Measurements from ENCODE around the gene TOMM40L.
"Not testable (repeated sequence)": the region's sequence is repeated elsewhere in the genome, so short reads cannot be mapped to it uniquely, and the experiment has no call there.

The TOMM40L gene

GRCh38 chr1:161219078-161219892 lies 6.6 kb upstream of the TOMM40L start:
- Histone ChIP-seq H3K27ac (no peak overlapping the region), H3K9ac (no peak overlapping the region), H2AFZ (no peak overlapping the region), H3K79me2 (no peaks in the 10 kb centered on the region), H3K27me3 (ENCODE audit: control insufficient read depth, insufficient read depth, low read length) (no peaks in the 10 kb centered on the region), H3K9me3 (ENCODE audit: control insufficient read depth, low read length) (no peaks in the 10 kb centered on the region), H3K4me3 (ENCODE audit: low read depth, low read length) (no peak overlapping the region), H3K36me3 (ENCODE audit: control insufficient read depth, insufficient read depth, low read length) (no peaks in the 10 kb centered on the region), H3K4me2 (ENCODE audit: low read length) (no peak overlapping the region), H3K4me1 (peaks cover 4% of the 10 kb centered on the region)
- TF ChIP-seq CTCF (IDR thresholded peaks at IDR 0.05): no peak

- Histone ChIP-seq H3K9me3 (ENCODE audit: control insufficient read depth, low read length) (no peaks in the 10 kb centered on the region), H3K4me1 (peaks cover 4% of the 10 kb centered on the region), H3K4me2 (ENCODE audit: low read length) (no peak overlapping the region), H2AFZ (peak overlapping the region; percentile 28), H3K36me3 (ENCODE audit: control insufficient read depth, insufficient read depth, low read length) (no peaks in the 10 kb centered on the region), H3K4me3 (ENCODE audit: low read depth, low read length) (no peak overlapping the region), H3K27ac (no peak overlapping the region), H3K79me2 (no peaks in the 10 kb centered on the region), H3K9ac (no peak overlapping the region), H3K27me3 (ENCODE audit: control insufficient read depth, insufficient read depth, low read length) (no peaks in the 10 kb centered on the region)
- TF ChIP-seq CTCF (IDR thresholded peaks at IDR 0.05): no peak
Measured at GRCh38 chr1:161220002-161220401, 5.9 kb upstream of the TOMM40L start.

- H3K9me3 ChIP-seq (ENCODE audit: control insufficient read depth, low read length): no peaks in the 10 kb centered on the region
- no peaks in the 10 kb centered on the region for H3K36me3 ChIP-seq (ENCODE audit: control insufficient read depth, insufficient read depth, low read length)
- peaks cover 9% of the 10 kb centered on the region for H3K4me1 ChIP-seq
- H3K79me2 ChIP-seq: no peaks in the 10 kb centered on the region
- H3K4me3 ChIP-seq (ENCODE audit: low read depth, low read length): no peak overlapping the region
- no peaks in the 10 kb centered on the region for H3K27me3 ChIP-seq (ENCODE audit: control insufficient read depth, insufficient read depth, low read length)
- no peak overlapping the region for H2AFZ ChIP-seq
- no peak overlapping the region for H3K9ac ChIP-seq
- no peak overlapping the region for H3K27ac ChIP-seq
- no peak overlapping the region for H3K4me2 ChIP-seq (ENCODE audit: low read length)
- TF ChIP-seq CTCF (IDR thresholded peaks at IDR 0.05): no peak
Measured at GRCh38 chr1:161222175-161223019, 3.5 kb upstream of the TOMM40L start.

- no peak overlapping the region for H3K4me2 ChIP-seq (ENCODE audit: low read length)
- peaks cover 9% of the 10 kb centered on the region for H3K4me1 ChIP-seq
- H3K27me3 ChIP-seq (ENCODE audit: control insufficient read depth, insufficient read depth, low read length): no peaks in the 10 kb centered on the region
- no peak overlapping the region for H2AFZ ChIP-seq
- no peaks in the 10 kb centered on the region for H3K9me3 ChIP-seq (ENCODE audit: control insufficient read depth, low read length)
- no peaks in the 10 kb centered on the region for H3K79me2 ChIP-seq
- no peak overlapping the region for H3K9ac ChIP-seq
- no peaks in the 10 kb centered on the region for H3K36me3 ChIP-seq (ENCODE audit: control insufficient read depth, insufficient read depth, low read length)
- no peak overlapping the region for H3K4me3 ChIP-seq (ENCODE audit: low read depth, low read length)
- H3K27ac ChIP-seq: no peak overlapping the region
- no peak for TF ChIP-seq CTCF (IDR thresholded peaks at IDR 0.05)
Measured at GRCh38 chr1:161223805-161224694, 1.8 kb upstream of the TOMM40L start.

- H3K4me3 ChIP-seq (ENCODE audit: low read depth, low read length); H3K27me3 ChIP-seq (ENCODE audit: control insufficient read depth, insufficient read depth, low read length); H3K27ac ChIP-seq; H3K9me3 ChIP-seq (ENCODE audit: control insufficient read depth, low read length); H3K9ac ChIP-seq; H2AFZ ChIP-seq; H3K4me2 ChIP-seq (ENCODE audit: low read length); H3K36me3 ChIP-seq (ENCODE audit: control insufficient read depth, insufficient read depth, low read length); H3K4me1 ChIP-seq; H3K79me2 ChIP-seq: not testable (repeated sequence)
Measured at GRCh38 chr1:161224695-161225087, 1.2 kb upstream of the TOMM40L start.
